PC-3 (cell line): ENCODE results near the gene TJAP1. TPM values are rescaled to one million over a fixed set of nuclear protein-coding genes. Genes with fewer than 3 reads are reported as not detected.

Experiments used
- ATAC-seq: fragments of 200-7000 bp; cut with Tn5 transposase; 2 replicates; pipeline ENCODE4 v1.9.1; 2020; ENCODE audit warnings: mild to moderate bottlenecking, moderate library complexity
- BruUV-seq: library from RNA; stranded (reverse); fragments of 400-500 nt; replicated peaks from 2 replicates; lab custom pipeline; 2021; lab: Mats Ljungman, UMichigan
- CTCF ChIA-PET: fragments of 300-600 bp; sonication (Branson Sonifier 250); formaldehyde crosslinking; loops from one replicate; lab custom pipeline; 2022; ENCODE audit warnings: antibody characterized with exemption; lab: Charles Lee
- POLR2A ChIA-PET: fragments of 300-600 bp; sonication (Branson Sonifier 250); formaldehyde crosslinking; loops from one replicate; lab custom pipeline; 2022; ENCODE audit warnings: antibody characterized with exemption; ENCODE audit not compliant: unreplicated experiment; lab: Charles Lee
- DNase-seq: peaks from one replicate; pipeline ENCODE4 v3.0.0-alpha.2; 2015
- H2AFZ ChIP-seq: fragments of 300-600 bp; sonication (generic); 2 replicates; pipeline ENCODE4 v1.6.0; 2016; ENCODE audit warnings: antibody characterized with exemption, low read length
- H3F3A ChIP-seq: fragments of 300-600 bp; sonication (generic); one replicate; pipeline ENCODE4 v1.6.0; 2017; ENCODE audit warnings: antibody characterized with exemption, low read length, control low read depth, mild to moderate bottlenecking; ENCODE audit not compliant: unreplicated experiment
- H3K27ac ChIP-seq: fragments of 300-600 bp; sonication (generic); 2 replicates; pipeline ENCODE4 v1.5.1; 2016; ENCODE audit warnings: mild to moderate bottlenecking, low read length
- H3K27me3 ChIP-seq: fragments of 300-600 bp; sonication (generic); 2 replicates; pipeline ENCODE4 v1.6.1; 2016; ENCODE audit warnings: low read length, mixed read lengths
- H3K36me3 ChIP-seq: fragments of 300-600 bp; sonication (generic); 2 replicates; pipeline ENCODE4 v1.6.1; 2016; ENCODE audit warnings: low read depth, mixed run types, low read length, mixed read lengths
- H3K4me1 ChIP-seq: fragments of 300-600 bp; sonication (generic); 2 replicates; pipeline ENCODE4 v1.5.1; 2016; ENCODE audit warnings: low read length; ENCODE audit not compliant: insufficient read depth
- H3K4me2 ChIP-seq: fragments of 300-600 bp; sonication (generic); 2 replicates; pipeline ENCODE4 v1.6.0; 2016; ENCODE audit warnings: low read length
- H3K4me3 ChIP-seq: fragments of 300-600 bp; sonication (generic); 2 replicates; pipeline ENCODE4 v1.5.1; 2016; ENCODE audit warnings: mild to moderate bottlenecking, low read length, mixed read lengths
- H3K79me2 ChIP-seq: fragments of 300-600 bp; sonication (generic); 2 replicates; pipeline ENCODE4 v1.6.1; 2017; ENCODE audit warnings: low read length, mixed read lengths
- H3K9ac ChIP-seq: fragments of 300-600 bp; sonication (generic); 2 replicates; pipeline ENCODE4 v1.6.0; 2016; ENCODE audit warnings: mild to moderate bottlenecking, low read length
- H3K9me2 ChIP-seq: fragments of 300-600 bp; sonication (generic); replicated peaks from 2 replicates; pipeline ENCODE4 v1.6.1; 2016; ENCODE audit warnings: mixed run types, low read length, mixed read lengths
- H3K9me3 ChIP-seq: fragments of 300-600 bp; sonication (generic); 2 replicates; pipeline ENCODE4 v1.6.1; 2016; ENCODE audit warnings: low read length, mixed read lengths
- H4K20me1 ChIP-seq: fragments of 300-600 bp; sonication (generic); 2 replicates; pipeline ENCODE4 v1.6.1; 2016; ENCODE audit warnings: low read length, mixed read lengths
- EZH2 ChIP-seq: fragments of 300-600 bp; sonication (generic); IDR thresholded peaks from one replicate; pipeline ENCODE4 v1.6.1; 2017; ENCODE audit warnings: antibody characterized with exemption, mild to moderate bottlenecking, low read length; ENCODE audit not compliant: unreplicated experiment
- EZH2phosphoT487 ChIP-seq: fragments of 300-600 bp; sonication (generic); IDR thresholded peaks from 2 replicates; pipeline ENCODE4 v1.6.1; 2018; ENCODE audit warnings: mild to moderate bottlenecking, antibody characterized with exemption, low read length, borderline replicate concordance
- intact Hi-C: fragments of 100-400 bp; cut with micrococcal nuclease; formaldehyde crosslinking; loops from 2 replicates; pipeline ENCODE4 v1.9.0; 2023
- microRNA-seq: library from miRNA; unstranded; fragments of <30 nt; microRNA quantifications from one replicate; pipeline ENCODE4 v1.1.0, GENCODE V29; 2020; ENCODE audit not compliant: unreplicated experiment
- total RNA-seq: library from RNA; depleted of rRNA; stranded (reverse); fragments of >200 nt; gene quantifications from 2 replicates; pipeline ENCODE4 v1.2.3, GENCODE V29; 2014; rRNA removed
- TF ChIP-seq, protein P1 (sequence below): fragments of 300-600 bp; sonication (generic); conservative IDR thresholded peaks from 2 replicates; pipeline ENCODE4 v1.5.1; 2017; ENCODE audit warnings: antibody characterized with exemption, low read depth, mild to moderate bottlenecking, low read length

TJAP1 gene
- total RNA-seq, 1 experiment from 2014 or later: 28.5 TPM

DNA sequence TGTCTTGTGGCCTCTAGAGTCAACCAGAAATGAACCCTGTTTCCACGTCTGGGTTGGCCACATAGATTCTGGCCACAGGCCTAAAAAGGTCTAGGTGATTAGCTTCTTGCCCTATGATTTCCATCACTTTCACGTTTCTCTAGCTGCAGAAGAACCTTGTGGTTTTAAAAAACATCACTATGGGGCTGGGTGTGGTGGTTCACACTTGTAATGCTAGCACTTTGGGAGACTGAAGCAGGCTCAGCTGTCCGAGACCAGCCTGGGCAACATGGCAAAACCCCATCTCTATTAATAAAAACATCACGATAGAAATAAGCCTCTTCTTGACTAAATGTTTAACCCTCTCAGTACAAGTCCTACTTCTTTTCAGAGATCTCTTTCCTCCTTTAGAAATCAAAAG is 67.1 kb downstream of the TJAP1 start:
- Histone ChIP-seq H3K9ac (no peak overlapping the region), H3K4me3 (no peak overlapping the region), H3K4me2 (no peak overlapping the region), H3K79me2 (no peaks in the 10 kb centered on the region), H3K9me2 (no peaks in the 10 kb centered on the region), H3K27ac (no peak overlapping the region), H3K9me3 (no peaks in the 10 kb centered on the region), H3K4me1 (no peaks in the 10 kb centered on the region), H3K36me3 (peaks cover 61% of the 10 kb centered on the region), H4K20me1 (no peaks in the 10 kb centered on the region), H3K27me3 (no peaks in the 10 kb centered on the region), H2AFZ (no peak overlapping the region), H3F3A (no peaks in the 10 kb centered on the region)
- ChIA-PET CTCF (no interaction called here), POLR2A (no interaction called here)
- no peak for DNase-seq
- no TSS peak for BruUV-seq
- no peak for ATAC-seq
- TF ChIP-seq EZH2phosphoT487: no peak
- intact Hi-C loops: no loop called here

DNA sequence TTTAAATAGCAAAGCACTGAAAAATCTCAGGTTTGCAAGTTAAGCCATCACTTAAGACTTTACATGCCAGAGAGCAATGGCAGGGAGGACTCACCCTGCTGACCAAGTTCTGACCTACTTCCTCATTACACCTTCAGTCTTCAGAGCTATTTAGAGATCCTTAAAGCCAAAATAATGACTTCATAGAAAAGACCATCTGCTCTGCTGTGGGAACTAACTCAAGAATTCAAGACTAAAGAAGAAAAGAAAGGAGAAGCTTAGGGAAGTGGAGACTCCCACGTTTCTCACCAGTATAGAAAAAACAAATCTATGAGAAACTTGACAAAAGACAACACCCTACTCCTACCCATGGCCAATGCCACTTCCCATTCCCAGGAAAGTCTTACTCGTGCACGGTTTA is 69.9 kb downstream of the TJAP1 start:
- Histone ChIP-seq H3K4me2 (no peak overlapping the region), H3K36me3 (peaks cover 68% of the 10 kb centered on the region), H2AFZ (no peak overlapping the region), H3K27ac (no peak overlapping the region), H3K27me3 (no peaks in the 10 kb centered on the region), H3F3A (no peaks in the 10 kb centered on the region), H3K79me2 (no peaks in the 10 kb centered on the region), H3K4me1 (no peaks in the 10 kb centered on the region), H4K20me1 (no peaks in the 10 kb centered on the region), H3K9me3 (no peaks in the 10 kb centered on the region), H3K9me2 (no peaks in the 10 kb centered on the region), H3K9ac (no peak overlapping the region), H3K4me3 (no peak overlapping the region)
- no peak for ATAC-seq
- ChIA-PET POLR2A (no interaction called here), CTCF (no interaction called here)
- DNase-seq: no peak
- no TSS peak for BruUV-seq
- intact Hi-C loops: no loop called here
- TF ChIP-seq EZH2 (no peak), EZH2phosphoT487 (no peak)
- TF ChIP-seq, protein P1, sequence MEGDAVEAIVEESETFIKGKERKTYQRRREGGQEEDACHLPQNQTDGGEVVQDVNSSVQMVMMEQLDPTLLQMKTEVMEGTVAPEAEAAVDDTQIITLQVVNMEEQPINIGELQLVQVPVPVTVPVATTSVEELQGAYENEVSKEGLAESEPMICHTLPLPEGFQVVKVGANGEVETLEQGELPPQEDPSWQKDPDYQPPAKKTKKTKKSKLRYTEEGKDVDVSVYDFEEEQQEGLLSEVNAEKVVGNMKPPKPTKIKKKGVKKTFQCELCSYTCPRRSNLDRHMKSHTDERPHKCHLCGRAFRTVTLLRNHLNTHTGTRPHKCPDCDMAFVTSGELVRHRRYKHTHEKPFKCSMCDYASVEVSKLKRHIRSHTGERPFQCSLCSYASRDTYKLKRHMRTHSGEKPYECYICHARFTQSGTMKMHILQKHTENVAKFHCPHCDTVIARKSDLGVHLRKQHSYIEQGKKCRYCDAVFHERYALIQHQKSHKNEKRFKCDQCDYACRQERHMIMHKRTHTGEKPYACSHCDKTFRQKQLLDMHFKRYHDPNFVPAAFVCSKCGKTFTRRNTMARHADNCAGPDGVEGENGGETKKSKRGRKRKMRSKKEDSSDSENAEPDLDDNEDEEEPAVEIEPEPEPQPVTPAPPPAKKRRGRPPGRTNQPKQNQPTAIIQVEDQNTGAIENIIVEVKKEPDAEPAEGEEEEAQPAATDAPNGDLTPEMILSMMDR: no peak

Small RNA genes within 50 kb of the gene (microRNA-seq; reads per million reads assigned to microRNA genes)
- gene MIR6780B: not detected

Other genes starting within 250 kb of the TJAP1 start
- 128 and 176 TPM in 2 replicates for gene DNPH1, start 248.1 kb upstream of the TJAP1 start, total RNA-seq
- gene TTBK1, start 234.1 kb upstream of the TJAP1 start, total RNA-seq: not detected in 2 replicates
- gene SLC22A7, start 179.3 kb upstream of the TJAP1 start, total RNA-seq: not detected in 2 replicates
- 0.29 TPM in 2 replicates for gene CRIP3, start 168.7 kb upstream of the TJAP1 start, total RNA-seq
- 8.2 and 8.9 TPM in 2 replicates for gene ZNF318, start 107.9 kb upstream of the TJAP1 start, total RNA-seq
- gene ABCC10, start 50.0 kb upstream of the TJAP1 start, total RNA-seq: 23.1 and 40.5 TPM in 2 replicates
- 1.4 and 4.4 TPM in 2 replicates for gene DLK2, start 22.0 kb upstream of the TJAP1 start, total RNA-seq
- gene LRRC73, start 32.8 kb downstream of the TJAP1 start, total RNA-seq: 0.22 and 0.75 TPM in 2 replicates
- 89.7 and 93.9 TPM in 2 replicates for gene YIPF3, start 39.4 kb downstream of the TJAP1 start, total RNA-seq
- 61.4 and 69.7 TPM in 2 replicates for gene POLR1C, start 39.5 kb downstream of the TJAP1 start, total RNA-seq
- gene XPO5, start 98.5 kb downstream of the TJAP1 start, total RNA-seq: 42.3 and 50.6 TPM in 2 replicates
- 8.2 and 12.1 TPM in 2 replicates for gene POLH, start 98.6 kb downstream of the TJAP1 start, total RNA-seq
- gene GTPBP2, start 151.7 kb downstream of the TJAP1 start, total RNA-seq: 38.1 and 47.6 TPM in 2 replicates
- gene MAD2L1BP, start 158.3 kb downstream of the TJAP1 start, total RNA-seq: 25.1 and 40.9 TPM in 2 replicates
- not detected in 2 replicates for gene RSPH9, start 167.5 kb downstream of the TJAP1 start, total RNA-seq
- gene MRPS18A, start 210.2 kb downstream of the TJAP1 start, total RNA-seq: 91.5 and 105 TPM in 2 replicates